CD4-positive, alpha-beta T cell treated with Interleukin-2 at 100 ng/mL for 4 hours (primary cell): ENCODE data around the gene SSC4D.
"Not testable (repeated sequence)": the region's sequence is repeated elsewhere in the genome, so short reads cannot be mapped to it uniquely, and the experiment has no call there.

Experiments
- DNase-seq: peaks from one replicate; pipeline ENCODE4 v3.0.0-alpha.2; 2020; ENCODE audit warnings: low spot score

The SSC4D gene

DNA sequence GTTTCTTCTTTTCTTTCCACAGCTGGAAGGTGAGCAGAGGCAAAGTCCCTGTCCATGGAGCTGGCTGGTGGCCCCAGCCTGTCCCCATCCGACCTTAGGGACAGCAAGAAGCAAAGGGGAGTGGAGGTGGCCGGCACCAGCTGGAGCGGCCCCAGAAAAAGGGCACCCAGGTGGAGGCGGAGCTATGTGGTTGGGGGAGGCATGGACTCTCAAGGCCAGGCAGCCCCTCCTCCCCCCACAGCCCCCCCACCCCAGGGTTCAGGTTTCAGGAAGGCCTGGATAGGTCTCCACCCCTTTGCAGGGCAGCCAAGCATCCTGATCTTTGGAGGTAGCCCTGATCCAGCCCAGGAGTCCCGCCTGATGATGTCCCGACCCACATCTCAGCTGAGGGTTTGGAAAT is at the start of gene SSC4D:
Gene SSC4D, minus strand, starts transcription at position 161 of the 400 bp plus-strand sequence. CDS start 5,258 bp downstream, outside the sequence.
- DNase-seq, result no peak

DNA sequence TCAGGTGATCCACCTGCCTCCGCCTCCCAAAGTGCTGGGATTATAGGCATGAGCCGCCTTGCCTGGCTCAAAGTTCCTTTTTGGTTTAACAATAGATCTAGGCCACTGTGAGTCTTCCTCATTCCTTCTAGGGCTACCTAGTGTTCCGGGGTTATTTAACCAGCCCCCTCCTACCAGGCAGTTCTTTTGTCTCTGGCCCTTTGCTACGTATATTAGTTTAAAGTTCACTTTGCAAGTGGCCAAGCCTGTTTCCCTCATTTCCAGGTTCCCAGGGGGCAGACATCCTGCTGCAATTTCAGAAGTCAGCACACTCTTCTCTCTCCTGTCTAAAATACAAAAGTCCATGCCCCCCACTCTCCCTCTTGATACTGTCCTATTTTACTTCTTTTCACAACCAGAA is 49.0 kb upstream of the SSC4D start:
- DNase-seq, result not testable (repeated sequence)

DNA sequence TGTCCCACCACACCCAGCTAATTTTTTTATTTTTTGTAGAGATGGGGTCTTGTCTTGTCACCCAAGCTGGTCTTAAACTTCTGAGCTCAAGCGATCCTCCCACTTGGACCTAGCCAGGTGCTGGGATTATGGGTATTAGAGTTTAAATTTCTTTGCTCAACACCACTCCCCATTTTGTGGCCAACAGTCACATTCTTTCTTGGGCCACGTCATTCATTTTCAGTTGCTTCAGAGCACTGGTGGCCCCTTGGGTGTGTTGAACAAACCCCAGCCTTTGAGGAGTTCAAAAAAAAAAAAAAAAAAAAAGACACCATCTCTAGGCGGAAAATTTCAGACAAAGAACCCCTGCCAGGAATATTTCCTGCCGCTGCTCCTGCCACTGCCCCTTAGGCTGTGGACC is 47.5 kb upstream of the SSC4D start:
- DNase-seq, result not testable (repeated sequence)

DNA sequence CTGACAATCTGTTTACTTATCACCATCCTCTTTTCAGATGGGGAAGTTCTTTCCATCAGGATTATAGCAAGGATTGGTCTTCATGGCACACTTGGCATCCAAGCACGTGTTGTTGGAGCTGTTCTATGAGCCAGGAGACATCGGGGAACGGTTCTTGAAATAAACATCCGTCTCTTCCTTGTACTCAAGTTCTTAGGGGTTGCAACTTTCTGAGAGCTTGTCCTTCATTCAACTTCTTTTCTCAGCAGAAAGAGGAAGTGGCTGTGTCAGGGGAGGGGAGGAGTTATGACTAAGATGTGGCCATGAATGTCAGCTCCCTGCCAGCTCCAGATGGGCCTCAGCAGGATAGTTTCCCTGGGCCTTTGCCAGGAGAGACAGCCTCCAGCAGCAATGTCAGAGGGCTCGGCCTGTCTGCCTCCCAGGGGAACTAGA is 36.1 kb upstream of the SSC4D start:
- peak; percentile 17 for DNase-seq

DNA sequence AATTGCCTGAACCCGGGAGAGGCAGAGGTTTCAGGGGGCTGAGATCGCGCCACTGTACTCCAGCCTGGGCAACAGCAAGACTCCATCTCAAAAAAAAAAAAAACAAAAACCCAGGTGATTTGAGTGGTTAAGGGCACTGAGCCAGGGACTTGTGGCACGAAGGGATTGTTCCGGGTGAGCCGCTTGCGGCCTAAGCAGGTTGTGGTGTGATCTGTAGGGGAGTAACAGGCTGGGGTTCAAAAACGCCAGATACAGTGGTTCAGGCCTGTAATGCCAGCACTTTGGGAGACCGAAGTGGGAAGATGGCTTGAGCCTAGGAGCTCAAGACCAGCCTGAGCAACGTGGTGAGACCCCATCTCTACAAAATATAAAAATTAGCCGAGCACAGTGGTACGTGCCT is 34.3 kb upstream of the SSC4D start:
- not testable (repeated sequence) for DNase-seq

DNA sequence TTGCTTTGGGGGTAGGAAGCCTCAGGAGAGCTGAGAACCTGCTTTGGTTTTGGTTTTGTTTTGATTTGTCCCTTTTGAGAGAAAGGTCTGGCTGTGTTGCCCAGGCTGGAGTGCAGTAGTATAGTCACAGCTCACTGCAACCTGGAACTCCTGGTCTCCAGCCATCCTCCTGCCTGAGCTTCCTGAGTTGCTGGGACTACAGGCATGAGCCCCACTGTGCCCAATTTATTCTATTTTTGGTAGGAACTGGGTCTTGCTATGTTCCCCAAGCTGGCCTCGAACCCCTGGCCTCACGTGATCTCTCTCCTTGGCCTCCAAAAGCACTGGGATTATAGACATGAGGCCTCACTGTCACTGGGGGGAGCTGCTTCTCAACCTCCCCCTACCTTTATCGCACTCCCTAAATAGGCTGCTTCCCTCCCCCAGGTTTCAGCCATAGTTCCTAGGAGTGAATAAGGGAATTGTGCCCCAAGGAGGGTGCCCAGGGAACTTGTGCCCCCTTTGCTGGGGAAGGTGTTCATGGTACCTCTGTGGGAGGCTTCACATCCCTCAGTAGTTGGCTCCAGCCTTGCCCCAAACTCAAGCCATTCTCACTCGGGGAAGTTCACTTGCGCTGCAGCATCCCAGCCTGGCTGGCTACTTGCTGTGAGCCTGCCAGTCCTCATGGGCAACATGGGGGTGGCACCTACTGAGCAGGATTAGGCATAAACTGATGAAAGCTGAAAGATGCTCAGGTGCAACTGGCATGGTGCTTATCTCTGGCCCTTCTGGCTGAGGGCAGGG is 33.4 kb upstream of the SSC4D start:
- not testable (repeated sequence) for DNase-seq

DNA sequence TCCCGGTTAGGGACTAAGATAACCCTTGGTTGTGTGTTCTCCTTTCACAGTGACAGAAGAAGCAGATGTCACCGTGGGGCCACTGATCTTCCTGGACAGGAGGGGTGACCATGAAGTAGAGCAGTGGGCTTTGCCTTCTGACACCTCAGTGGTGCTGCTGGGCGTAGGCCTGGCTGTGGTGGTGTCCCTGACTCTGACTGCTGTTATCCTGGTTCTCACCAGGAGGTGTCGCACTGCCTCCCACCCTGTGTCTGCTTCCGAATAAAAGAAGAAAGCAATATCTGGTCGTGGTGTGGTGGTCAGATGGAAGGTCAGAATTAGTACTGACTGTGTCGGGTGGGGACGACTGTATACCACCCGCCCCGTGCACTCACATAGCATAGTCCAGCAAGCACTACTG is 32.3 kb upstream of the SSC4D start:
- DNase-seq, result not testable (repeated sequence)

DNA sequence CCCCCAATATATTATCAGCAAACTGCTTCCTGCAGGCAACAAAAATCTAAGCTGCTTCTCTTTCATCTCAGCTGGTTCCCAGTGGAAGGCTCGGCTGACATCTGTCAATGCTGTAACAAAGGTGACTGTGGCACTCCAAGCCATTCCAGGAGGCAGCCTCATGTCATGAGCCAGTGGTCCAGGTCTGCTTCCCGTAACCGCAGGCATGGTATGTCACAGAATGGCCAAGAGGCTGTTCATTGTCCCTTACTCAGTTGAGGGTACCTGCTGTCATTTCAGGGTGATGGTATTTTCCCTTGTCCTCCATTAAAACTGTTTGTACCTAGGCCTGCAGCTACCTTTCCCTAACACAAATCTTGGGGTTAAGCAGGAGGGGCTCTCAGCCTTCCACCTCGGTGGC is 30.9 kb upstream of the SSC4D start:
- not testable (repeated sequence) for DNase-seq

DNA sequence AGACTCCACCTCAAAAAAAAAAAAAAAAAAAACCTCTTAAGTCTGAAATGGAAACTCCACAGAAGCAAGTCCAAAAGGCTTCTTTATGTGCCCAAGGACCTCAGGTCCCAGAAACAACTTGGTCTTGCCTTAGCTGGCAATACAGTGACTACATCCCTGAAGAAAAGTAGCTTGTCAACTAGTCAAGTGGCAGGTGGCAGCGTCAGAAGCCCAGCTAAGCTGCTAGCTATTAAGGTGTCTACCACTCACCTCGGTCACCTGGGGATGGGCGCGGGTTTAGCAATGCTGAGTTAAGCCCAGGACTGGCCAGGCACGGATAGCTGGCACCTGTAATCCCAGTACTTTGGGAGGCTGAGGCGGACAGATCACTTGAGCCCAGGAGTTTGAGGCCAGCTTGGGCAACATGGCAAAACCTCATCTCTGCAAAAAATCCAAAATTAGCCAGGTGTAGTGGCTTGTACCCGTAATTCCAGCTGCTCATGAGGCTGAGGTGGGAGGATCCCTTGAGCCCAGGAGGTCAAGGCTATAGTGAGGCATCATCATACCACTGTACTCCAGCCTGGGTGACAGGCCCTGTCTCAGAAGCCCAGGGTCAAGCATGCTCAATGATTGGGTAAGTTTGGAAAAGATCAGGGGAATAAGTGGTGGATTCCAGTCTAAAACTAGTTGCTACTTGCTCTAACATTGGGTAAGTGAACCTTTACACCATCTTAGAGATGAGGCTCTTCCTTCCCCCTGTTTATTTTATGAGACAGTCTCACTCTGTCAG is 29.8 kb upstream of the SSC4D start:
- not testable (repeated sequence) for DNase-seq

DNA sequence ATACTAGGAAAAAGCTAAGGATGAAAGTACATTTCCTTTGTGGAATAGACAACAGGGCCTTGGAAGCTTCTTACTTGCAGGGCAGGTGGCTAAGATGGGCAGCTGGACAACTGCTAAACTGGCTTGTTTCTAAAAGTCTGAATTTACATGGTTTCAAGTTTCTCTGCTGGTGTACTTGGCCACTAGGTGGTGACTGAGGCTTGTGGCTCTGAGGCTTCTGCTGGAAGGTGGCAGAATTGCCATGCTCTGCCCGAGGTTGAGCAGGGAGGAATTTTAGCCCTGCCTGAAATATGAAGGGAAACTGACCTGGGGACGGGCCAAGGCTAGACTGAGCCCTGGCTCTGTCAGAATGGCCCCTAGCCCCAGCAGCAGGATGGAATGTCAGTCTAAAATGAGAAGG is 28.4 kb upstream of the SSC4D start:
- DNase-seq, result peak; percentile 60

DNA sequence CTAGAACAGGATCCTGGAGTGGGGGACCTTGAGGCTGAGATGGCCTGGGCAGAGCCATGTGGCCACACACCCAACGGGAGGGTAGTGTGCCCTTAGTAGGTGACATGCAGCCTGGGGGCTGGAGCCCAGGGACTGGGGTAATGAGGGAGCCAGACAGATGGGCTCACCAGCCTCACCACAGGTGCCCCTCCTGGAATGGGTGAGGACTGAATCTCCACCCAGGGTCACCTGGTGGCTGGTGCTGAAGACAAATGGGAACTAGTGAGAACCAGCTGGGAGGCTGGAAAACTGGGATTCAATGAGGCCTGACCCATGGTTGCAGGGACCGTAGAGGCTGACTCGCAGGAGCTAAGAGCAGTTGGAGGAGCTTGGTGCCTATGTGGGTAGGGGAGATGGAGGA is 21.3 kb upstream of the SSC4D start:
- DNase-seq, result no peak

DNA sequence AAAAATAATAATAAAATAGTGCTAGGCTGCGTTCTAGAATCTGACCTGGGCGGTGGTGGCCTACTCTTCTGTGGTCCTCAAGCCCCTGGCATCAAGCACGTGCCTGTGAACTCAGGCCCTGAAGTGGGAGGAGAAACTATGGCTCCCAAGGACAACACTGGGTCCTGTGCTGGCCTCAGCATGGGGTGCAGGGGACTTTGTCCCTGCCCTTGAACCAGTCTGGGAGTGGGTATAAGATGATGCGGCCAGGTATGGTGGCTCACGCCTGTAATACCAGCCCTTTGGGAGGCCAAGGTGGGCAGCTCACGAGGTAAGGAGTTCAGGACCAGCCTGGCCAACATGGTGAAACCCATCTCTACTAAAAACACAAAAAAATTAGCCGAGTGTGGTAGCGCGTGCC is 20.7 kb upstream of the SSC4D start:
- no peak for DNase-seq

DNA sequence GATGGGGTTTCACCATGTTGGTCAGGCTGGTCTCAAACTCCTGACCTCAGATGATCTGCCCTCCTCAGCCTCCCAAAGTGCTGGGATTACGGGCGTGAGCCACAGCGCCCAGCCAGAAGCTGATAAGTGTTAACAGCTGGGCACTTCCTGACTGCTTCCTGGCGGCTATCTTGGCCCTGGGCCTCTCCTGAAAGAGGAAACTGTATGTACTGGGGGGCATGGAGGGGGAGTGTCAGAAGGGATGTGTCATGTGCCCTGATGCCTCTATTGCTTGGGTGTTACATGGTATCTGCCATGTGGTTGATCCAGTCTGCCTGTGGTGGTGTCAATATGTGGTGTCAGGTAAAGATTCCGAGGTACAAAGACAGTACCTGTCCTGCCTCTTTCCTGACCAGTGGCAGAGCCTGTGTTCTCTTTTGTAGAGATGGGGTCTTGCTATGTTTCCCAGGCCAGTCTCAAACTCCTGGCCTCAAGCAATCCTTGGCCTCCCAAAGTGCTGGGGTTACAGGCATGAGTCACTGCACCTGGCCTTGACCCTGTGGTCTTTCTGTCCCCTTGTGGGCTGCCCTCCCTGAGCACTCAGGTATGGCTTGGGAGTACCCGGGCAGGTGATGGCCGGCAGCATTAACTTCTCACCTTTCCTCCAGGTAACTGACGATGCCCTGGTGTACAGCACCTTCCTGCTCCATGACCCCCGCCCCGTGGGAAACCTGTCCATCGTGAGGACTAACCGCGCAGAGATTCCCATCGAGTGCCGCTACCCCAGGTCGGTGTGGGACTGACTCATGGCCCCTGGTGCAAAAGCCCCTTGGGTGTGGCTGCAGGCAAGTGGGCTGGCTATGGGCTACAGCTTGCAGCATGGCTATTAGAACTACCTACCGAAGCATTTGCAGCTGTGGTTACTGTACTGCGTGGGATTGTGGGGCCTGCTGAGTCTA is 19.6 kb upstream of the SSC4D start:
- DNase-seq, result no peak

DNA sequence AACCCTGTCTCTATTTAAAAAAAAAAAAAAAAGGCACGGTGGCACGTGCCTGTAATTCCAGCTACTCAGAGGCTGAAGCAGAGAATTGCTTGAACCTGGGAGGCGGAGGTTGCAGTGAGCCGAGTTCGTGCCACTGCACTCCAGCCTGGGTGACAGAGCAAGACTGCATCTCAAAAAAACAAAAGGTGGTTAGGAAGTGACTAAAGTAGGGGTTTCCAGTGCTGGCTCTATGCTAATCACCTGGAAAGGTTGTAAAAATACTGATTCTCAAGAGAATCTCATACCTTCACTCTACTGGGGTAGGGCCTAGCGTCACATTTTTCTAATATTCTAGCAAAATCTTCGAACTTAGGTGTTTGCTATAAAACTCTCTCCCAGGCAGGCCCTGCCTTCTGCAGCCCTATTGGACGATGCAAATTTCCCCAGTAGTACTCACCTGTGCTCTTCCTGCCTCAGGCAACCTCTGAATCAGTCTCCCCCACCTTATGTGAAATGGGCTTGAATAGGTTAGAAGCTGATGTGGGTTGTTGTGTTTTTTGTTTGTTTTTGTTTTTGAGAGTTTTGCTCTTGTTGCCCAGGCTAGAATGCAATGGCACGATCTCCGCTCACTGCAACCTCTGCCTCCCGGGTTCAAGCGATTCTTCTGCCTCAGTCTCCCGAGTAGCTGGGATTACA is 18.8 kb upstream of the SSC4D start:
- DNase-seq, result no peak

DNA sequence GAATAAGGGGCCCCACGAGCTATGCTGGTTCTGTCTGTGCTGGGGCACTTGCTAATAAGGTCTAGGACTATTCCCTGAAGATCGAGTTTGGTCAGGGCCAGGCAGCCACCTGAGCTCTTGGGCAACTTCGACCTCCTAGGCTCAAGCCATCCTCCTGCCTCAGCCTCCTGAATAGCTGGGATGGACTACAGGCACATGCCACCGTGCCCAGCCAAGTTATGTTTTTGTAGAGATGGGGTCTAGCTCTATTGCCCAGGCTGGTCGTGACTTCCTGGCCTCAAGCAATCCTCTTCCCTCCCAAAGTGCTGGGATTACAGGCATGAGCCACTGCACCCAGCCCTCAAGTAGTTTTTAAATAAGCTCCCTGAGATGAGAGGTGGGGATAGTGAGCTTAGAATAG is 18.1 kb upstream of the SSC4D start:
- no peak for DNase-seq

DNA sequence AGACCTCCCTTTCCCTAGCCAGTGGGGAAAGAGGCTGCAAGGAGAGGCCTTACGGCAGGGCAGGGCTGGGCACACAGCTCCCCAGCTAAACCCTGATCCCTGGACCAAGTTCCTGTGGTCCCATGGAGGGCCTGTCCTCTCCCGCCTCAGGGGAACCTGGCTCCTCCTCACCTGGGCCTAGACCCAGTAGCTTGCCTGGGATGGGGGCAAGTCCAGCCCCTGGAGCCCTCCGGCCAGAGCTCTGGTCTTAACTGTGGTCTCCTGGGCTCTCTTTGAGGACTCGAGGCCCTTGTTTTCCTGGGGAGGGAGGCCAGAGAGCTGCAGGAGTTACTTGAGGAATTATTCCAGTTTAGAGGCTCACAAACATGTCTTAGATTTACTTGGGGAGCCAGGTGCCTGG is 16.7 kb upstream of the SSC4D start:
- DNase-seq, result no peak

DNA sequence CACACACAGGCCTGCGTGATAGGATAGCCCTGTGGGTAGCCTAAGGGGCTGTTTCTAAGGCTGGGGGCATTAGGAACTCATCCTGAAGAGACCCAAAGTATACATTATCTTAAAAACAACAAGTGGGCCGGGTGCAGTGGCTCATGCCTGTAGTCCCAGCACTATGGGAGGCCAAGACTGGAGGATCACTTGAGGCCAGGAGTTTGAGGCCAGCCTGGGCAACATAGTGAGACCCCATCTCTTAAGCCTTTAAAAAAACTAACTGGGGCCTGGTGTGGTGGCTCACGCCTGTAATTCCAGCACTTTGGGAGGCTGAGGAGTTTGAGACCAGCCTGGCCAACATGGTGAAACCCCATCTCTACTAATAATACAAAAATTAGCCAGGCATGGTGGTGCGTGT is 16.1 kb upstream of the SSC4D start:
- DNase-seq, result not testable (repeated sequence)

DNA sequence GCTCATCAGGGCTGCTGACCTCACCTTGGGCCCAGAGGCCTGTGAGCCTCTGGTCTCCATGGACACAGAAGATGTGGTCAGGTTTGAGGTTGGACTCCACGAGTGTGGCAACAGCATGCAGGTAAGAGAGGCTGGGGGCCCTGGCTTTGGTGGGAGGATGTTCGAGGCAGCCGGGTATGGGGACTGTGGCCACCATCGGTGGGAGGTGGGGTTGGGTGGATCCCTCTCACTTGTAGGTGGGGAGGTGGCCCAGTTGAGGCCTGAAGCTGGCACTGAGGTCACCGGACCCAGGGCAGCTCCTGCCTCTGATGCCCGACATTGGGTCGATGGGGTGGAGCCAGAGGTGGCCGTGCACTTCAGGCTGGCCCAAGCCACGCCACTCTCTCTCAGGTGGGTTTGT is 15.7 kb upstream of the SSC4D start:
- no peak for DNase-seq

DNA sequence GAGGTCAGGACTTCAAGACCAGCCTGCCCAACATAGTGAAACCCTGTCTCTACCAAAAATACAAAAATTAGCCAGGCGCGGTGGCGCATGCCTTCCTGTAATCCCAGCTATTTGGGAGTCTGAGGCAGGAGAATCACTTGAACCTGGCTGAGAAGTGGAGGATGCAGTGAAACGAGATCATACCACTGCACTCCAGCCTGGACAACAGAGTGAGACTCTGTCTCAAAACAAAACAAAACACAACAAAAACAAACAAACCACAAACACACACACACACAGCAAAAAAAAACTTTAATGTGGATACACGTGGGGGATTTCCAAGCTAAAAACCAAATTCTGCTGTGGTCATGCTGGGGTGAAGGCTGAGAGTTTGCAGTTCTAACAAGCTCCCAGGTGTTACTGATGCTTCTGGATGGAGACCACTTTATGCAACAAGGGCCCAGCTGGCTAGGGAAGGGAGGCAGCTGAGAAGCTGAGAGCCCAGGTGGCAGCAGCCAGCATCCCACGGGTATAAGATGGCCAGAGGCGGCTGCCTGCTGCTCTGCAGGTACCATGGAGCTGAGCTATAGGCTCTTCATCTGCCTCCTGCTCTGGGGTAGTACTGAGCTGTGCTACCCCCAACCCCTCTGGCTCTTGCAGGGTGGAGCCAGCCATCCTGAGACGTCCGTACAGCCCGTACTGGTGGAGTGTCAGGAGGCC is 15.1 kb upstream of the SSC4D start, which contains the start of gene ZP3:
Gene ZP3, plus strand, starts transcription at position 538 of the 699 bp plus-strand sequence. Its CDS starts 15 bp downstream, at position 553.
- no peak for DNase-seq

DNA sequence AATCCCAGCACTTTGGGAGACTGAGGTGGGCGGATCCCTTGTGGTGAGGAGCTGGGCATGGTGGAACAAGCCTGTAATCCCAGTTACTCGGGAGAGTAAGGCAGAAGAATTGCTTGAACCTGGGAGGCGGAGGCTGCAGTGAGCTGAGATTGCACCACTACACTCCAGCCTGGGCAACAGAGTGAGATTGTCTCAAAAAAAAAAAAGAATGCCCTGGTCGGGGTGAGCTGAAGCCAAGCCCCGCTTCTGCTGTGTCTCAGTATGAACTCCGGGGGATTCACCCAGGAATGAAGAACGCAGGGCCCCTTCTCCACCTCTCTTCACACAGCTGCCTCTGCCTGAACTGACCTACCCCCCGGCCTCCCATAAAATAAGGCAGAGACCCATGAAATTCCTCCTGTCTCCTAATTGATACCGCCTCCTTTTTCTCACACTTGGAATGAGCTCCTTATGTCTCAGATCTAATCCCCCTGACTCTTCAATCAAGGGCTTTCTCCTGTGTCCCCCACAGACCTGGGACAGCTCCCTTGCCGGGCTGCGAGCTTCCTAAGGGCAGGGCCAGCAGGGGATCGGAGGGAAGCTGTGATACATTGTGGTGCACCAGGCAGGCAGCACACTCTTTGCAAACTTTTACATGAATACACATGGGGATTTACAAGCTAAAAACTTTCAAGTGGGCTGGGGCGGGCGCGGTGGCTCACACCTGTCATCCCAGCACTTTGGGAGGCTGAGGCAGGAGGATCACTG is 14.3 kb upstream of the SSC4D start:
- DNase-seq, result no peak
